Osteocyte (in vitro differentiated cells): ENCODE results near the gene PI4KA. TPM values are rescaled to one million over a fixed set of nuclear protein-coding genes. Genes with fewer than 3 reads are reported as not detected.

Source experiments
- DNase-seq: peaks from one replicate; pipeline ENCODE4 v3.0.0; 2021; ENCODE audit warnings: mixed read lengths; ENCODE audit not compliant: unreplicated experiment; ENCODE audit errors: extremely low spot score
- H3K27ac Mint-ChIP-seq: one replicate; pipeline ENCODE4 v1.8.0; 2021; ENCODE audit warnings: mild to moderate bottlenecking, mixed read lengths; ENCODE audit not compliant: unreplicated experiment
- H3K27me3 Mint-ChIP-seq: one replicate; pipeline ENCODE4 v1.8.0; 2021; ENCODE audit warnings: mixed read lengths; ENCODE audit not compliant: unreplicated experiment
- H3K36me3 Mint-ChIP-seq: one replicate; pipeline ENCODE4 v1.8.0; 2021; ENCODE audit warnings: mixed read lengths; ENCODE audit not compliant: unreplicated experiment
- H3K4me1 Mint-ChIP-seq: one replicate; pipeline ENCODE4 v1.8.0; 2021; ENCODE audit warnings: mixed read lengths; ENCODE audit not compliant: unreplicated experiment
- H3K4me3 Mint-ChIP-seq: one replicate; pipeline ENCODE4 v1.8.0; 2021; ENCODE audit warnings: mild to moderate bottlenecking, moderate library complexity, mixed read lengths; ENCODE audit not compliant: unreplicated experiment
- H3K9me3 Mint-ChIP-seq: one replicate; pipeline ENCODE4 v1.8.0; 2021; ENCODE audit warnings: mixed read lengths; ENCODE audit not compliant: unreplicated experiment
- total RNA-seq: library from RNA; stranded (reverse); gene quantifications from 2 replicates; pipeline ENCODE4 v1.2.1, GENCODE V29; 2021
- TF ChIP-seq, protein P1 (sequence below): fragments of 200-600 bp; sonication (generic); IDR thresholded peaks from 2 replicates; pipeline ENCODE4 v1.5.0; 2021; ENCODE audit warnings: antibody characterized with exemption, mild to moderate bottlenecking, moderate library complexity

Gene PI4KA
- total RNA-seq, 1 donor from 2014 or later: 108 TPM

DNA sequence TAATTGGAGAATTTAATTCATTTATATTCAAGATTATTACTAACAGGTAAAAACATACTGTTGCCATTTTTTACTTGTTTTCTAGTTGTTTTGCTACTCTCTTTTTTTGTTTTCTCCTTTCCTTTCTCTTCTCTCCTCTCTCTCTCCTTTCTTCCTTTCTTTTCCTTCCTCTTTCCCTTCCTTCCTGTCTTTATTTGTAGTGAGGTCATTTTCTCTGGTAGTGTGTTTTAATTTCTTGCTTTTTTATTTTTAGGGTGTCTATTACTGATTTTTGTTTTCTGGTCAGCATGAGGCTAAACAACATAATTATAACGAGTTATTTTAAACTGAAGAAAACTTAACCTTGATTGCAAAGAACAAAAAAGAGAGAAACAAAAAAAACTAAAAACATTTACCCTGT lies 197.1 kb downstream of the PI4KA start:
- no peak overlapping the region for H3K27ac Mint-ChIP-seq
- no peak overlapping the region for H3K4me3 Mint-ChIP-seq
- H3K27me3 Mint-ChIP-seq: peaks cover 67% of the 10 kb centered on the region
- no peak for DNase-seq
- no peaks in the 10 kb centered on the region for H3K4me1 Mint-ChIP-seq
- H3K36me3 Mint-ChIP-seq: no peaks in the 10 kb centered on the region
- H3K9me3 Mint-ChIP-seq: peaks cover 8% of the 10 kb centered on the region
- TF ChIP-seq, protein P1, sequence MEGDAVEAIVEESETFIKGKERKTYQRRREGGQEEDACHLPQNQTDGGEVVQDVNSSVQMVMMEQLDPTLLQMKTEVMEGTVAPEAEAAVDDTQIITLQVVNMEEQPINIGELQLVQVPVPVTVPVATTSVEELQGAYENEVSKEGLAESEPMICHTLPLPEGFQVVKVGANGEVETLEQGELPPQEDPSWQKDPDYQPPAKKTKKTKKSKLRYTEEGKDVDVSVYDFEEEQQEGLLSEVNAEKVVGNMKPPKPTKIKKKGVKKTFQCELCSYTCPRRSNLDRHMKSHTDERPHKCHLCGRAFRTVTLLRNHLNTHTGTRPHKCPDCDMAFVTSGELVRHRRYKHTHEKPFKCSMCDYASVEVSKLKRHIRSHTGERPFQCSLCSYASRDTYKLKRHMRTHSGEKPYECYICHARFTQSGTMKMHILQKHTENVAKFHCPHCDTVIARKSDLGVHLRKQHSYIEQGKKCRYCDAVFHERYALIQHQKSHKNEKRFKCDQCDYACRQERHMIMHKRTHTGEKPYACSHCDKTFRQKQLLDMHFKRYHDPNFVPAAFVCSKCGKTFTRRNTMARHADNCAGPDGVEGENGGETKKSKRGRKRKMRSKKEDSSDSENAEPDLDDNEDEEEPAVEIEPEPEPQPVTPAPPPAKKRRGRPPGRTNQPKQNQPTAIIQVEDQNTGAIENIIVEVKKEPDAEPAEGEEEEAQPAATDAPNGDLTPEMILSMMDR: no peak

DNA sequence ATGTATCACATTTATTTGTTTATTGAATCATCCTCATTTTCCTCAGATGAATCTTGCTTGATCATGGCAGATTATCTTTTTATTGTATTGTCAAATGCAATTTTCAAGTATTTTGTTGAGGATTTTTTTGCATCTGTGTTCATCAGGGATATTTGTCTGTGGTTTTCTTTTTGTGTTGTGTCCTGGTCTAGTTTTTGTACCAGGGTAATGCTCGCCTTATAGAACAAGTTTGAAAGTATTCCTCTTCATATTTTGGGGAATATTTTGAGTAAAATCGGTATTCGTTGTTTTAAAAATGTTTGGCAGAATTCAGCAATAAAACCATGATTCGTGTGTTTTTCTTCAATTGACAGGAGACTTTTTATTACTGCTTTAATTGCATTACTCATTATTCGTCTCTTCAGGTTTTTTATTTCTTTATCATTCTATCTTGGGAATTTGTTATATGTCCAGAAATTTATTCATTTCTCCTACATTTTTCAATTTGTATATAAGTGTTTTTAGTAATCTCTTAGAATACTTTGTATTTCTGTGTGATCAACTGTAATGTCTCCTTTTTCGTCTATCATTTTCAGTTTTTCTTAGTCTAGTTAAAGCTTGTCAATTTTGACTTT lies 198.1 kb downstream of the PI4KA start:
- no peak overlapping the region for H3K4me3 Mint-ChIP-seq
- no peaks in the 10 kb centered on the region for H3K4me1 Mint-ChIP-seq
- TF ChIP-seq, protein P1: no peak
- H3K9me3 Mint-ChIP-seq: peaks cover 8% of the 10 kb centered on the region
- no peak for DNase-seq
- no peaks in the 10 kb centered on the region for H3K36me3 Mint-ChIP-seq
- peaks cover 60% of the 10 kb centered on the region for H3K27me3 Mint-ChIP-seq
- H3K27ac Mint-ChIP-seq: no peak overlapping the region

GRCh38 chr22:20659920-20660319 lies 198.7 kb downstream of the PI4KA start:
- no peaks in the 10 kb centered on the region for H3K4me1 Mint-ChIP-seq
- no peaks in the 10 kb centered on the region for H3K36me3 Mint-ChIP-seq
- no peak overlapping the region for H3K4me3 Mint-ChIP-seq
- TF ChIP-seq, protein P1: no peak
- no peak for DNase-seq
- peaks cover 8% of the 10 kb centered on the region for H3K9me3 Mint-ChIP-seq
- no peak overlapping the region for H3K27ac Mint-ChIP-seq
- peaks cover 58% of the 10 kb centered on the region for H3K27me3 Mint-ChIP-seq

DNA sequence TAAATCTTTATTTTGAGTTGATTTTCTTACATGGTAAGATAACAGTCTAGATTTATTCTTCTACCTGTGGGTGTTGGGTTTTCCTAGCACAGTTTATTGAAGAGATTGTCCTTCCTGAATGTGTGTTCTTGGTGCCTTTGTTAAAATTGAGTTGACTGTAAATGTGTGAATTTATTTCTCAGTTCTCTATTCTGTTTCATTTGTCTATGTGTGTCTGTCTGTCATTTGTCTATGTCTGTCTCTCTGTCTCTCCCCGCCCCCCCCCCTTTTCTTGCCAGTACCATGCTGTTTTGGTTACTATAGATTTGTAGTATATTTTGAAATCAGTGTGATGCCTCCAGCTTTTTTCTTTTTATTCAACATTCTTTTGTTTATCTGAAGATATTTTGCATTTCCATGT lies 199.4 kb downstream of the PI4KA start:
- Mint-ChIP-seq H3K27me3 (peaks cover 55% of the 10 kb centered on the region), H3K9me3 (peaks cover 8% of the 10 kb centered on the region), H3K36me3 (no peaks in the 10 kb centered on the region), H3K4me3 (no peak overlapping the region), H3K27ac (no peak overlapping the region), H3K4me1 (no peaks in the 10 kb centered on the region)
- TF ChIP-seq, protein P1: no peak
- DNase-seq: no peak

- Mint-ChIP-seq H3K36me3 (no peaks in the 10 kb centered on the region), H3K27ac (no peak overlapping the region), H3K4me1 (no peaks in the 10 kb centered on the region), H3K27me3 (peaks cover 54% of the 10 kb centered on the region), H3K9me3 (peaks cover 7% of the 10 kb centered on the region), H3K4me3 (no peak overlapping the region)
- TF ChIP-seq, protein P1: no peak
- no peak for DNase-seq
These were observed 200.0 kb downstream of the PI4KA start for GRCh38 chr22:20658433-20659222.
